HG03045 (cell line): ENCODE results near the gene RNF166.
A peak's percentile ranks its signal among the peaks of the same experiment; 100 is the strongest.
"Not testable (repeated sequence)": the region's sequence is repeated elsewhere in the genome, so short reads cannot be mapped to it uniquely, and the experiment has no call there.

ENCODE experiments used
- ATAC-seq: cut with Tn5 transposase; IDR thresholded peaks from one replicate; pipeline ENCODE4 v1.9.1; 2021; ENCODE audit warnings: mild to moderate bottlenecking, moderate library complexity; ENCODE audit not compliant: unreplicated experiment

Gene RNF166

DNA sequence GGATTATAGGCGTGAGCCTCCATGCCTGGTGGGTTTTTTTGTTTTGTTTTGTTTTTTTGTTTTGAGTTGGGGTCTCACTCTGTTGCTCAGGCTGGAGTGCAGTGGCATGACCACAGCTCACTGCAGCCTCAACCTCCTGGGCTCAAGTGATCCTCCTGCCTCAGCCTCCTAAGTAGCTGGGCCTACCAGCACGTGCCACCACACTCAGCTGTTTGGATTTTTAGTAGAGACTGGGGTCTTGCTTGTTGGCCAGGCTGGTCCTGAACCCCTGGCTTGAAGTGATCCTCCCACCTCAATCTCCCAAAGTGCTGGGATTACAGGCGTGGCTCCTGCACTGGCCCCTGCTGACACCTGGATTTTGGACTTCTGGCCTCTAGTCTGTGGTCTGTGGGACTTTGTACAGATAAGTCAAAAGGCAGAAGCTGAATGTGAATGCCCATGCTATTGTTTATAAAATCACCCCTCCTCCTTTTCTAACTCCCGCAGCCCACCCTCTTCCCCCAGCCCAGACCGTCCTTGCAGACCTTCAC lies 25.6 kb downstream of the RNF166 start:
- no peak for ATAC-seq

DNA sequence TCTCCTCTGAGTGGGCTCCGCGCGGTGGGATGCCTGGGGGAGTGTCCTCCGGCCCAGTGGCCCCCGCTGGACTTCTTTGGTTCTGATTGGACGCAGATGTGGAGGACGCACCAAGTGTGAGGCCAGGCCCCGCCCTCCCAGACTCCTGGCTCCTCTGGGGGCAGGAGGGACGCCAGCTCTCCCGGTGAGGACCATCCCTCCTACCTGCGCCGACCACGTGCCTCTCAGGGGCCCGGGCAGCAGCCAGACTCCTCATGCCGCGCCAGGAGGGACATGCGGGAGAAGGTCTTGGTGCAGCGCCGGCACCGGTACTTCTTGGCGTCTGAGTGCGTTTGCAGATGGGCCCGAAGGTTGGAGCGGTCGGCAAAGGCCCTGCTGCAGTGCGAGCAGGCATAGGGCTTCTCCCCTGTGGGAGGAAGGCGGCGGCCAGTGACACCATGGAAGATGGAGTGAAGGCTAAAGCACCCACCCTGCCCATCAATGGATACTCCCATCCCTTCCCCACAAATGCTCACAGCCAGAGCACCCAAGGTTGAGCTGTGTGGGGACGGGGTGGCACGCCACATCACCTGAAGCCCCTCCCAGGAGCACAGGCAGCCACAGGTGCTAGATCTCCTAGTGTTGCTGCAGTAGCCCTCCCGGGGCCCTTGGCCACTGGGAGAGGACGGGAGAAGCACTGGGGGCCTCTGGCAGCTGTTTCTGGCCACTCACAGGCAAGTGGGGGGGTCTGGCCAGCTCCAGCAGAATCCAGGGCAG lies 27.8 kb downstream of the RNF166 start:
- no peak for ATAC-seq

DNA sequence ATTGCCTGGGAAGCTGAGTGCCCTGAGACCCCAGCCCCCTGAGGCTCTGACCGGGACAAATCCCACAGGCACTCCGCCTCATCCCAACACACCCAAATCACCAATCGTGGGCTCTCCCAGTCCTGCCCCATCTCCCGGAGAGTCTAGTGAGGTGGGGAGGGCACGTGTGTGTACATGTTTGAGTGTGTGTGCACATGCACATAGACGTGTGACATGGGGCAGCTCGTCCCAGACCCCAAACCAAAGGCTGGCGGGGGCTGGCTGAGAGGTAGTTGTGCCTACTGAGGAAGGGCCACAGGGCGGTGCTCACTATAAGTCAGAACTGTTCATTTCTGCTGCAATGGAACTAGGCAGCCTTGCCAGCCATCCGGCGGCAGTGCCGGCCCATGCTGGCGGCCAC lies 28.5 kb downstream of the RNF166 start:
- ATAC-seq, result no peak

DNA sequence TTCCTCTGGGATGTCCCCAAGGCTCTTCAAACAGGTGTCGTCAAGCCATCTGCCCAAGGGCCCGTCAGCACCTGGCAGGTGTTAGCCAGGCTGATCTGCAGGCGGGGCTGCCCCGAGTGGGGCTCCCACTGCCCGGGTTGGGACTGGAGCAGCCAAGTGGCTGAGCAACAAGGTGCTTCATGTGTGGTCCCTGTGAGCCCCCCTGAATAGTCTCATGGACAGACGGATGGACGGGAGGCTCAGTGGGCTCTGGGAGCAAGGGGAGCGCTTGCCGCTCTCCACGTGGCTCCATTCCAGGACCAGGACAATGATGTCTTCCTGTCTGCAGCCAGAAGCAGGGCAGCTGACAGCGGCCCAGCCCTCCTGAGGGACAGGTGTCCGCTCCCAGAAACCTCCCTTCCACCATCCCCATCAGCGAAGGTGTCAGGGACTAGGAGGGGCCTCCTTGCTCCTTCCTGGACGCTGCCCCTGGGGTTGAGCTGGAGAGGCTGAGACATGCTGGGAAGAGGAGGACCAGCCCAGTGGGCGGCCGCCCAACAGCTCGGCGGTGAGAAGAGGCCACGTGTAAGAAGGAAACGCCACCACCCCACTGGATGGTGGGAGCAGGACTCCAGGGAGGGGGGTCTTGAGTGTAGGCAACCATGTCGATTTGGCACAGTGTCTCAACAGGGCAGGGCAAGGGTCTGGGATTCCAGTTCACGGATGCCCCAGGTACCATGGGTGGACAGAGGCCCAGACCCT lies 29.5 kb downstream of the RNF166 start:
- ATAC-seq, result no peak

DNA sequence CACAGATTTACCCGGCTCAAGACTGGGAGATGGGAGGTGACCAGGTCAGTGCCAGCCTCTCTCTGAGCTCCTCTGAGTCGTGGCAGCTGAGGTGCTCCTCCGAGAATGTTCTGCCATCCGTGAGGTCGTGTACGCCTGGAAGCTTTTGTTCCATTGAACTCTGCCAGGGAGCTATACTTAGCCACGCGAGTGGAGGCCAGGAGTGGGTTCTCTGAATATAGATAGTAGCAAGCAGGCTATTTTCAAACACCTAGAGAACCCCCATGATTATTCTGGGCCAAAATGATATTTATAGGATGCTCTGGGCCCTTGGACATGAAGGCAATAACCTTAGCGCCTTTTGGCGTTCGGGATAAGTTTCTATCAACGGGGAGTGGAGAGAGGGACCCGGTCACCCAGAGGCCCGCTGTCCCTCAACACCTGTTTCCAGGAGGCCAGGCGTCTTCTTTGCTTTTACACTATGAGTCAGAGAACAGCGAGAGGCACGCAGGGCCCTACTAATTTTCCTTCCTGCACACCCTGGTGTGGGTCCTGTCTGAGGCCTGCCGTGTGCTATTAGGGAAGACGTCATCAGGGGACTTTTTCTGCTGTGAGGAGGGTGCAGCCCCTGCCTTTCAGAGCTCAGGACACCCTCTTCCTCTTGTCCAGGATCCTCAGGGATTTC lies 32.4 kb downstream of the RNF166 start:
- ATAC-seq, result no peak

DNA sequence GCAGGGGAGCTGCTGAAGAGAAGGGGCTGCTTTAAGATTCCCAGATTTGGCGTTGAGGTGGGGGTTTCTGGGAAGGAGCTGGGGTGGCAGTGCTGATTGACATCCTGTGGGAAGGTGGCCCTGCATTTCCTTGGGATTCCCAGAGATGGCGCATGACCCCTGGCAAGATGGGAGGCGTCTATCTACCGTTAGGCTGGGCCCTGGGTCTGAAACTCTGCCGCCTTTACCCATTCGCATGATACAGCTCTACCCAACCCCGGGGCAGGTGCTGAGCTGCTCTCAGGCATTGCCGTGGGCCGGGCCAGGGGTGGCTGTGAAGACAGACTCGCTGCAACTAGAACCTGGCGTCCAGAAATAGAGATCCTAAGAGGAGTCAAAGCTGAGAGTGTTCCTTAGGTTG lies 33.4 kb downstream of the RNF166 start:
- ATAC-seq, result no peak

DNA sequence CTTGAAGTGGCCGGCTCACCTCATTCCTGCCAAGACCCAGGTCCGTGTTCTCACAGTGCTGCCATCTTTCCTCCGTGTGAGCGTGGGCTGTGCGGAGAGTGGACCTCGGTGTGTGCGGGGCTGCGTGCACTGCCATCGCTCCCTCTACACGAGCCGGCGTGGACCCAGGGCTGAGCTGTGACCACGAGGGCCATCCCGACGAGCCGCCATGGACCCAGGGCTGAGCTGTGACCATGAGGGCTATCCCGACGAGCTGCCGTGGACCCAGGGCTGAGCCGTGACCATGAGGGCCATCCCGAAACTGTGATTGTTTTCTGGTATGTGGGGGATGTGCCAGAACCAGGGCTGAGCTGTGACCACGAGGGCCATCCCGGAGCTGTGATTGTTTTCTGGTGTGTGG lies 34.4 kb downstream of the RNF166 start:
- no peak for ATAC-seq

DNA sequence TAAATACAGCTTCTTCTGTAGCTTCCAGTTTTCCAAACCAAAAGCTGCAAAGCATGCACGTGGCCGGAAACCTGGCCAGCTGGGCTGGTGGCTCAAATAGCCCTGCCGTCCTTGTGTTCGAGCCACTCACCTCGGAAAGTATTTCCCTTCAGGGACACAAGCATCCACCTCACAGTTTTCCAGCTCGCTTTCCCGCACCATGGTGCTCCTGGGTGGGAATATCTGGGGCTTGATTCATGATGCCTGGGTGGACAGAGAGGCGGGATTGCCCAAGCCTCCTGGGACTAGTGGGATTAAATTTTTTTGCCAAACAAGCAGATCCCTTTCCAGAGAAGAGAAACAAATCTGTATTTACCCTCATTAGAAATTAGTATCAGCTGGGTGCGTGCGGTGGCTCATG lies 36.2 kb downstream of the RNF166 start:
- no peak for ATAC-seq

DNA sequence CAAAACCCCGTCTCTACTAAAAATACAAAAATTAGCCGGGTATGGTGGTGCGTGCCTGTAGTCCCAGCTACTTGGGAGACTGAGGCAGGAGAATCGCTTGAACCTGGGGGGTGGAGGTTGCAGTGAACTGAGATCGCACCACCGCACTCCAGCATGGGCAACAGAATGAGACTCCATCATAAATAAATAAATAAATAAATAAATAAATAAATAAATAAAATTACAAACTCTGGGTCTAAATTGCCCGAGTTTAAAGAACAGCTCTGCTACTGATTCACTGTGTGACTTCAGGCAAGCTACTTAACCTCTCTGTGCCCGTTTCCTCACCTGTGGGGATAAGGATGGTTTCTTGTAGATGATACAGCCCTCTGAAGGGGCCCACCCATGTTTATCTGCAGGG lies 36.7 kb downstream of the RNF166 start:
- ATAC-seq, result not testable (repeated sequence)

DNA sequence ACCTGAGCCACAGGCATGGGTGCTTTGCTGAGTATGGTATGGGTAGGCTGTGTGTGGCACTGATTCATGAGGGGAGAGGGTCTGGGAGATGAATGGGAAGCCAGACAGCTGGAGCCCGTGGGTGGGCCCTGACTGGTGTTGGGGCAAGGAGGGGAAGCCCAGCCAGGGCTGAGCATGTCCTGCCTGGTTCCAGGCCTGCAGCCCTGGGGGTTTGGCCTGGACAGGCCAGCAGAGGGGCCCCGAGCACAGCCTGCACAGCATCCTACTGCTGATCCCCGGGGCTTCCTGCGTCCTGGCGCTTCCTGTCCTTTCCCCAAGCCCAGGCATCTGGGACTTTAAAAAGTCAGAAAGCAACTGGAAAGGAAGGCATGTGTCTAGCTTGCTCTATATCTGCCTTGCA lies 38.7 kb downstream of the RNF166 start:
- ATAC-seq, result no peak

DNA sequence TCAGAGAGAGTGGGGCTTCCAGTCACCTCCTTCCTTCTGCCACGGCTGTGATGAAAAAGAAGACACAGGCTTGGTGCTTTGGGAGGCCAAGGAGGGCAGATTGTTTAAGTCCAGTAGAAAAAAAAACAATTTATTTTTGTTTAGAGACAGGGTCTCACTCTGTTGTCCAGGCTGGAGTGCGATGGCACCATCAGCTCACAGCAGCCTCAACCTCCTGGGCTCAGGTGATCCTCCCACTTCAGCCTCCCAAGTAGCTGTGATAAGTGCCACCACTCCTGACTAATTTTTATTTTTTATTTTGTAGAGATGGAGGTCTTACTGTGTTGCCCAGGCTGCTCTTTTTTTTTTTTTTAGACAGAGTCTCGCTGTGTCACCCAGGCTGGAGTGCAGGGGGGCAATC lies 40.6 kb downstream of the RNF166 start:
- ATAC-seq, result no peak

DNA sequence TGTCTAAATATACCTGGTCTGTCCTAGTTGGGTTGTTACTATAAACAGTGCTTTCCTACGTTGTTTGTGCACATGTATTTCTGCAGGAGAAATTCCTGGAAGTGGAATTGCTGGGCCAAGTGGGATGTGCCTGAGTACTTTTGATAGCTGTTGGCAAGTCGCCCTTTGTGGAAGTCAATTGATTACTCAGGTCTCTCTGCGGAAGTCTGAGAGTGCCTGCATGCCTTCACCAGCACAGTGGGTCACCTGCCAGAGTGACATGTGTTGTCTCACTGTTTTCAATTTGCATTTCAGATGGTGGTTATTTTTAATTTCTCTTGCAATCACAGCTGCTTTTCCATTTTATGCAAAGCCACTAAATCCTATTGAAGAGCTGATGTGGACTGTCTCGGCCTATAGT lies 41.1 kb downstream of the RNF166 start:
- ATAC-seq, result no peak

DNA sequence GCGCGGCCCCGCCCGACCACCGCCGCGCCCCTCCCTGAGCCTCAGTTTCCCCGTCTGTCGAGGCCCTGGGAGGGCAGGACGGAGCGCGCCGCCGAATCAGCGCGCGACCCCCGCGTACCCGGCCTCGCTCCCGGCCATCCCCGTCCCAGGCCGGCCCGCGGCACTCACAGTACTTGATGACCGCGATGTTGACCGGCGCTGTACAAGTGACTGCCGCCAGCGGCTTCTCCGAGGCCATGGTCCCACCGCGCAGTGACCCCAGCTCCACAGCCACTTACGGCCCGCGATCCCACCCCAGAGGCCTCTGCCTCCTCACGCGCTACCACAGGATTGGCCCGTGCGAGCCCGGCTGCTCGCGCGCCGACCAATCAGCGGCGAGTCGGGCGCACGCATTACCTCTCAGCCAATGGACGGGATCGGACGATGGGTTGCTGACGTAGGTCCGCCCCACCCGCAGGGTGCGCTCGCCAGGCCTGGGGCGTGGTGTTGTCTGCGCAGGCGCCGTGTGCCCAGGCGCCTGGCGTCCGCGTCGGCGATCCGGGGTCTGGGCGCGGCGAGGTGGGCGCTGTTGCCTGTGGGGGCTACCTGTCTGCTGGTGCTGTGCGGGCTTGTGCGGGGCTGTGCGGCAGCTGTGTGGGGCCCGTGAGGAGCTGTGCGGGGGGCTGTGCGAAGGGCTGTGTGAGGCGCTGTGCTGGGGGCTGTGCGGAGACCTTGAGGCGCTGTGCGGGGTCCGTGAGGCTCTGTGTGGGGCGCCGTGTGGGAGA lies 43.2 kb downstream of the RNF166 start, which contains the start of gene MVD:
Gene MVD (minus strand): TSS at position 249 of the 764 bp plus-strand sequence. CDS start 11 bp downstream, at position 238.
- ATAC-seq, result peak; percentile 95

DNA sequence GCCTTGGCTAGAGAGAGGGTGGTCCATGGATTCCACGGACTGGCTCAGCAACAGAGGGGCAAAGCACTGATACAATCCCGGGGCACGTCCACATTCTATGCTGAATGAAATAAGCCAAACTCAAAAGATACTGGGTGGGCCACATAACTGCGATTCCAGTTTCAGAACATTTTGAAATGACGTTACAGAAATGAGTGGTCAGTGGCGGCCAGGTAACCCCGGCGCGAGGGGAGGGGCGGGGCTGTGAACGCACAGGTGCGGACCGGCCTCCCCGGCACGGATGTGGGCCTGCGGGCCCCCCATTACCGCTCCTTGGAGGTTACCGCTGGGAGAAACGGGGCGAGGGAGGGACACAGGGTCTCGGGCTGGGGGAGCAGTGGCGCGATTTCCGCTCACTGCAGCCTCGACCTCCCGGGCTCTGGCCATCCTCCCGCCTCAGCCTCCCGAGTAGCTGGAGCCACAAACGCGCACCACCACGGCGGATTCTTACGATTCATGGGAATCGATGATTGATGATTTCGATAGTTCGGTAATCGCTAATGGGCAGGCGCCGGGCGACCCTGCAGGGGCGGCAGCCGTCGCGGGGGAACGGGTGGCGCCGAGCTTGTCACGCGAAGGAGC lies 43.9 kb downstream of the RNF166 start:
- peak; percentile 5 for ATAC-seq

DNA sequence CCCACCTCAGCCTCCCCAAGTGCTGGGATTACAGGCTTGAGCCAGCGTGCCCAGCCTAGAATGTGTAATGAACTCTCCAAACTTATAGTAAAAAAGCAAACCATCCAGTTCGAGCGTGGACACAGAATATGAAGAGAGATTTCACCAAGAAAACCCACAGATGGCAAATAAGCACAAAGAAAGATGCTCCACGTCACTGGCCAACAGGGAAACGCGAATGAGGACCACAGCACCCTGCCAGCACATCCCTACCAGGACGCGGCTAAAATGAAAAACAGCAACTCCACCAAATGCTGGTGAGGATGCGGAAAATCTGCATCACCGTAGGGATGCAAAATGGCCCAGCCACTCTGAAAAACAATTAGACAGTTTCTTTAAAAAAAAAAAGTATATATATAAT lies 44.7 kb downstream of the RNF166 start:
- ATAC-seq, result no peak

DNA sequence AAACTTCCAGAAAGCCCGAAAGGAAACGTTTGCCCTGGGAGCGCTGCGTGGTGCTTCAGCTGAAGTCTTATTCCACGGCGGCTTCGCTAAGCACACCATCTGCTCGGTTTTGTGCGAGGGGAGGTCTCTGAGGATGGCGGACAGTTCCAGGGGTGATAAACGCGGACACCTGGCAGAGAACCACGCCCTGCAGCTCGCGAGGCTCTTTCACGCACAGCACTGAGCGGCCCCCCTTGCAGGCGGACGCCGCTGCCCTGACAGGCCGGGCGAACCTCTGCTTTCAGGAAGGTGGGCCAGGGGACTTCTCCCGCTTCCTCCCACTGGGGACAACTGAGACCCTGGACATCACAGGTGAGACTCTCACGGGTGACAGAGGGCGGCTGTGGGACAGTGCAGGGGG lies 47.0 kb downstream of the RNF166 start:
- ATAC-seq, result no peak

DNA sequence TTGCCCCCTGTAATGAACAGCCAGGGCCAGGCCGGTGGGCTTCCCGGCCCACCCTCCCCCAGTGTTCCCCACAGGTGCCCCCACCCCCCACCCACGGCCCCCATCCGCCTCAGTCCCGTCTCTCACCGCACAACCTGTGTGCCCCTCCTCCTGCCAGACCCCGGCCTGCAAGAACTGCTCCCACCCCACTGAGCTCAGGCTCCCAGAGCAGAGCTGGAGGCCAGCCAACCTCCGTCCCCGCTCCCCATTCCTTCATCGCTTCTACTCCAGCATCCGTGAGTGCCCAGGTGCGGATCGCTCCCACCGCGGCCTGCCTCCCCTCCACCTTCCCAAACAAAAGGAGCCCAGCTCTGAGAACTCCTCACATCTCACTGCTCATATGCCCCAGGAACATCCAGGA lies 47.5 kb downstream of the RNF166 start:
- no peak for ATAC-seq

DNA sequence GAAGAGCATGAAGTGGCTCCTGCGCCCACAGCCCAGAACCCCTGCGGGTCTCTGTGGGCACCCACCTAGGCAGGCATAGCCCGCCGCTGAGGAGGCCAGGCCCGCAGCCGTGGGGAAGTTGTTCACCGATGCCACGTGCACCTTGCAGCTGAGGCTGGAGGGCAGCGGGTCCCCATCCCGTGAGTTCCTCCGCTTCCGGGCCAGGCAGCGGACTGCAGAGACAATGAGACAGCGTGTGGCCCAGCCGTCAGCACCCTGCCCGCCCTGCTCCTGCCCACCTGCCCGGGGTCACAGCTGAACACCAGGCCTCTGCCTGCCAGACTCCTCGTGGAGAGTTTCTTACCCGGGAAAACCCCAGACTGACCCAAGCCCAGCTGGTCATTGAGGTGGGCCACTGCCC lies 48.8 kb downstream of the RNF166 start:
- no peak for ATAC-seq

DNA sequence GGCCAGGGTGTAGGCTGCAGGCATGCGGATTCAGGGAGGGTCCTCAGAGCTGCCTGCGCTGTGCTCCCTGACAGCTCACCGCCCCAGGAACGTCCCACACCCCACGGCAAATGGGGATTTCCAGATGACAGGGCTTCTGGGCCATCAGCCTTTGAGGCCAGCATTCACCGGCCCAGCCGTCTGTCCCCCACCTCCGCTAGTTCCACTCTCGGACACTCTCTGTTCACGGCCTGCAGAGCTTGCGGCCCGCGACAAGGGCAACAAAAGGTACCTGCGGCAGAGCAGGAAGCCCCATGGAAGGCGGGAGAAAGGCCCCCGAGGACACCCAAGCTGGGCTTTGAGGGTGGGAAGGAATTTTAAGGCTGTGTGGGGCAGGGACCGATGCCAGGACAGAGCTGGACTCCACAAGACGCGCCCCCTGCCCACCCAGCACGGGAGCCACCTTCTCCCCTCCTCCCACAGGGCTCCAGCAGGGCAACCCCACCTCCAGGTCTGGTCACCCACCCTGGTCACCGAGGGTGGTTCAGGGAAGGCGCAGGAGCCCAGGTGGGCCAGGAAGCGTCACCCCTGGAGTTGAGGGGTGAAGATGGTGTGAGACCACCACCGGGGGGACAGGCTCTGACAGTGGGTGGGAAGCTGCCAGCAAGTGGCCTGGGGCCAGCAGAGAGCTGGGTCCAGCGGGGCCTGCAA lies 49.8 kb downstream of the RNF166 start:
- no peak for ATAC-seq

DNA sequence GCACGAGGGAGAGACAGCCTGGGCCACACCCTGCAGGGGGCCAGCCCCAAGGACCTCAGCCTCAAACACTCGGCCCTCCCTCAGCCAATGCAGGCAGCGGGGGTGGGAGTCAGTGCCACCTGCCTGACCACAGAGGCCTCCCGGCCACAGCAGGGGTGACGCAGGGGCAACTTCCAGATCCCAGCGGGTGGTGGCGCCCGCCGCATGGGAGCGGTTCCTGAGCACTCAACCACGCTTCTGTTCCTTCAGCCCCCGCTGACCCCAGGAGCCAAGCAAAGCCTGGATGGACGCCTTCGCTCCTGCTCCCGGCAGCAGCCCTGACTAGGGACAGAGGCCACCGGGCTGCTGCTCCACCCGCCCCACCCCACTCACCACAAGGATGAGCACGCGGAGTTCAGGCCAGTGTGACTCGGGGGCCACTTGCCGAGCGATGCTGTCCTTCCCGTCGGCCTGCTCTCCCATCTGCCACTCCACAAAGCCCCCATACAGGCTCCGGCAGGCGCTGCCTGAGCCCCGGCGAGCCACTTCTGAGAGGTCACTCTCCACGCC lies 50.4 kb downstream of the RNF166 start:
- no peak for ATAC-seq
